Stimulated activated CD4-positive, alpha-beta T cell treated with anti-CD3 and anti-CD28 coated beads, TNF-alpha, amount 100 ng/mL, for 1 hour (primary cell): ENCODE data around the gene ADAD2.
"Not testable (repeated sequence)": the region's sequence is repeated elsewhere in the genome, so short reads cannot be mapped to it uniquely, and the experiment has no call there.

Source experiments
- DNase-seq, 3 donors: peaks; one replicate each; pipeline ENCODE4 v3.0.0-alpha.2; 2020; ENCODE audit warnings: low read depth in 3 of 3, low spot score in 1 of 3

The ADAD2 gene

DNA sequence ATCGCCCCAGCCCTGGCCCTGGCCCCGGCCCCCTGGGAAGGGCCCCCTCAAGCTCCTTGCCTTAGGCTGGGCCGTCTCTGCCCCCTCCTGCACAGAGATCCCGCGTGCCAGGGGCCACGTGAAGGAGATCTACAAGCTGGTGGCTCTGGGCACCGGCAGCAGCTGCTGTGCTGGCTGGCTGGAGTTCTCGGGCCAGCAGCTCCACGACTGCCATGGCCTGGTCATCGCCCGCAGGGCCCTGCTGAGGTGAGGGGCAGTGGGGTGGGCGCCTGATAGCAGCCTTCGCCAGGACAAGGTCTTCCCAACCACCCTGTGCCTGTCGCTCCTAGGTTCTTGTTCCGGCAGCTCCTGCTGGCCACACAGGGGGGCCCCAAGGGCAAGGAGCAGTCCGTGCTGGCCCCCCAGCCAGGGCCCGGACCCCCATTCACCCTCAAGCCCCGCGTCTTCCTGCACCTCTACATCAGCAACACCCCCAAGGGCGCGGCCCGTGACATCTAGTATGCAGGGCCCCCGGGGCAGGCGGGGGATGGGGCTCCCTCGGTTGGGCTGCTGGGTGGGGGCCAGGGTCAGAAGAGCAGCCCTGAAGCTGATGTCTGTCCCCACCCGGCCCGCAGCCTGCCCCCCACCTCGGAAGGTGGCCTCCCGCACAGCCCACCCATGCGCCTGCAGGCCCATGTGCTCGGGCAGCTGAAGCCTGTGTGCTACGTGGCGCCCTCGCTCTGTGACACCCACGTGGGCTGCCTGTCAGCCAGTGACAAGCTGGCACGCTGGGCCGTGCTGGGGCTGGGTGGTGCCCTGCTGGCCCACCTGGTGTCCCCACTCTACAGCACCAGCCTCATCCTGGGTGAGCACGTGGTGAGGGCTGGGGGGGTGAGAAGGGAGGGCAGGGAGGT lies 4.5 kb downstream of the ADAD2 start:
- no peak for DNase-seq

GRCh38 chr16:84196101-84196500 lies 5.1 kb downstream of the ADAD2 start:
- no peak for DNase-seq

DNA sequence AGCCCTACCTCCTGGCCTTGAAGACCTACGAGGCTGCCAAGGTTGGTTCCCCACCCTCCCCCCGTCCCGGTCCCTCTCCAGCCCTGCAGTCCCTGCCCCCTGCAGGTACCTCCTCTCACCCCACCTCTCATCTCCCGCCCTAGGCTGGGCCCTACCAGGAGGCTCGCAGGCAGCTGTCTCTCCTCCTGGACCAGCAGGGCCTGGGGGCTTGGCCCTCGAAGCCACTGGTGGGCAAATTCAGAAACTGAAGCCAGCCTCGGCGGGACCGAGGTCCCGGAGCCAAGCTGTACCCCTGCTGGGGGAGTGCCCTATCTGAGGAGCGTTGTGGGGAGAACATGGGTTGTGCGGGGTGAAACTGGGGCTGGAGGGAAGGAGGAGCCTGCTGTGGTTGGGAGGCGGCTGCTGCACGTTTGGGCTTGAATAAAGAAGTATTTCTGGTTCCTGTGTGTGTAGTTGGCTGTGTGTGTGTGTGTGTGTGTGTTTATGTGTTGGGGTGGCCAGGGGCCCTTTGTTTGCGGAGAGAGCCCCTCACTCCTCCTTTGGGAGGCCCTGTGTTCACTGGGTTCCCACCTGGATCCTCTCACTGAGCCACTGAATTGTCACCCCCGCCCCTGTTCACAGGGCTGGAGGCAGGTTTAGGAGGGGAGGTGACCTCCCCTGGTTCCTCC lies 5.9 kb downstream of the ADAD2 start:
- no peak for DNase-seq

GRCh38 chr16:84197466-84198128 lies 6.6 kb downstream of the ADAD2 start:
- DNase-seq: no peak

DNA sequence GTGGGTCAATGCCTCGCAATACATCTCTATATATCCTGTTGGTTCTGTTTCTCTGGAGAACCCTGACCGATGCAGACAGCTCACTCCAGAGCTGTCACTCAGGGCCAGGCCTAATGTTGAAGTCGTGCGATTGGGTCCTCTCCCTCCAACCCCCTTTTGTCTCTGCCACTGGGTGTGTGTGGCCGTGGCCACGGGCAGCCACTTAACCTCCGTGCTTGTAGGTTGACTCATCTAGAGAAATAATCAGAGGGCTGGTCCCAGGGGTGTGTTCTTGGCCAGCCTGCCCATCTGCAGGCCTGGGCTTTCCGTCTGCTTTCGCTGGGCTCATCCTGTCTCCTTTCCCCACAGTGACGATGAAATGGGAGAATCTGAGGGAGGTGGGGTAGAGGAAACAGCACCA lies 7.4 kb downstream of the ADAD2 start:
- no peak for DNase-seq

- no peak for DNase-seq
These were observed 8.1 kb downstream of the ADAD2 start for GRCh38 chr16:84199097-84199496.

GRCh38 chr16:84199861-84200260 lies 8.9 kb downstream of the ADAD2 start:
- DNase-seq: no peak

GRCh38 chr16:84204551-84204950 lies 13.6 kb downstream of the ADAD2 start:
- DNase-seq: not testable (repeated sequence)

DNA sequence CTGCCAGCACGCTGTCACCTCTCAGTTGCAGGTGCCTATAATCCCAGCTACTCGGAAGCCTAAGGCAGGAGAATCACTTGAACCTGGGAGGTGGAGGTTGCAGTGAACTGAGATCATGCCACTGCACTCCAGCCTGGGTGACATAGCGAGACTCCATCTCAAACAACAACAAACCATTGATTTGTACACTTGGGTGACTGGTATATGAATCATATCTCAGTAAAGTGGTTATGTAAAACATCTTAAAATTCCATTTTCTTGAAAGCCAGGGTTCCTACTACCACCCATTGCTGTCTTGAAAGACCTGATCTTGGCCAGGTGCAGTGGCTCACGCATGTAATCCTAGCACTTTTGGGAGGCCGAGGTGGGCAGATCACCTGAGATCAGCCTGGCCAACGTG lies 14.2 kb downstream of the ADAD2 start:
- DNase-seq: not testable (repeated sequence)

DNA sequence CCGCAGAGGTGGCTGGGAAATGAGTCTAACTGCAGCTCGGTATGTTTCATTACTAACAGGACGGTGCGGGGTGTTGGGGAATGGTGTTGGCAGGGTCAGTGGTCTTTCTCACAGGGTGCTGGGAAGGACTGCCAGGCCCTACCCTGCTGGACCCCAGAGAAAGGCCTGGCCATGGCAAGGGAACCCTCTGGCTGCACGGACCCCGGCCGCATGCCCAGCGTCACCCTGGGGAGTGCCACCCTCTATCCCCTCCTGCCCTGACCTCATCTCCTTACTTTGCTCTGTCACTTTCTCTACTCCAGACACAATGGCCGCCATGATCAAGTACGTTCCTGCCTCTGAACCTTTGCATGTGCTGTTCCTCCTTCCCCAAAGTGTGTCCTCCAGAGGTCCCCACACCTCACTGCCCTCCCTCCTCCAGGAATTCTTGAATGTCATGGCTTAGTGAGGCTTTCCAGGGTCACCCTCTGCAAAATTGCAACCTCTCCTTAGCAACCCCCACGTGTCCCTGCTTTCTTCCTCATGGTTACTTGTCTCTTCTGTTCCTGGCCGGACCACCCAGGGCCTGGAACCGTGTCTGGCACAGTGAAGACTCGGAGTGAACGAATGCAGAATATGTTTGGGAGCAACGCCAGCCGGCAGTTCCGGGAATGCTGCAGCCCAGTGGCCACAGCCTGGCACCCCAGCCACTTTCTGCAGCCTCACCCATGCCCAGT lies 15.2 kb downstream of the ADAD2 start:
- no peak for DNase-seq

GRCh38 chr16:84207251-84207650 lies 16.3 kb downstream of the ADAD2 start:
- DNase-seq: no peak

DNA sequence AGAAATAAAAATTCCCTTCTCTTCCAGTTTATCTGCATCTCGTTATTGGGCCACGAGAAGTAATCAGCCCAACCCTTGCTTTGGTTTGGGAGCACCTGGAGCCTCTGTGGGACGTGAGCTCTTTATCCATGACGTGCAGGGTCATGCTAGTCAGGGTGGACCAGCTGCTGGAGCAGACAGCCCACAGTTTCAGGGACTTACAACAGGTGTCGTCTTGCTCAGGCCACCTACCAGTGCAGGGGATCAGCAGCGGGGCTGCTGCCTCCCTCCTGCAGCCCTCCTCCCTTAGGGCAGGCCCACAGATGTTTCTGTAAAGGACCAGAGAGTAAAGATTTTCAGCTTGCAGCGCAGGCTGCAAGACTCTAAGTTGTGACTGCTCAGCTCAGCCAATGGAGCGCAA lies 16.9 kb downstream of the ADAD2 start:
- DNase-seq: no peak

DNA sequence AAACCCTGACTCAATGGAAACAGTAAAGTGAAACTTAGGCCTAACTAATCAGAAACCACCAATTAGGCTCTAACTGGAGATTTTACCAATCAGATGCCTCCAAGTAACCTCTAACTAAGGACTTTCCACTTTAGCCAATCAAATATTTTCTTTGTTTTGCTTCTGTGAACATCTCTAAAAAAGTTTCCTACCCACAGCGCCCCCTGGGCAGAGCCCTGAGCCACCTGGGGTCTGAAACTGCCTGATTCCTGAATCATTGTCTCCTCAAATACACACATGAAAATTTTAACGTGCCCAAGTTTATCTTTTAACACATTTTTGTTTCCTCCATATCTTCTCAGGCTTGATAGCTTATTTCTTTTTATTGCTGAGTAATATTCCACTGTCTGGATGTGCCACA lies 19.0 kb downstream of the ADAD2 start:
- no peak for DNase-seq

DNA sequence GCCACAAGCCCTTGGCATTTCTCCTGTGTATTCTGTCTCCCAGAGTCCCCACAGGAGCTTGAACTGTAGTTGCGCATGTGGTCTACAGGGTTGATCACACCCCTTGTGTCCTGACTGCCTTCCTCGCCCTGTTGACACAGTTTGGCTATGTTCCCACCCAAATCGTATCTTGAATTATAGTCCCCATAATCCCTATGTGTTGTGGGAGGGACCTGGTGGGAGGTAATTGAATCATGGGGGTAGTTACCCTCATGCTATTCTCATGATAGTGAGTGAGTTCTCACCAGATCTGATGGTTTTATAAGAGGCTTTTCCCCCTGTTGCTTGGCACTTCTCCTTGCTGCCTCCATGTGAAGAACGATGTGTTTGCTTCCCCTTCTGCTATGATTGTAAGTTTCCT lies 21.2 kb downstream of the ADAD2 start:
- no peak for DNase-seq

- no peak for DNase-seq
These were observed 21.7 kb downstream of the ADAD2 start for GRCh38 chr16:84212631-84213030.

DNA sequence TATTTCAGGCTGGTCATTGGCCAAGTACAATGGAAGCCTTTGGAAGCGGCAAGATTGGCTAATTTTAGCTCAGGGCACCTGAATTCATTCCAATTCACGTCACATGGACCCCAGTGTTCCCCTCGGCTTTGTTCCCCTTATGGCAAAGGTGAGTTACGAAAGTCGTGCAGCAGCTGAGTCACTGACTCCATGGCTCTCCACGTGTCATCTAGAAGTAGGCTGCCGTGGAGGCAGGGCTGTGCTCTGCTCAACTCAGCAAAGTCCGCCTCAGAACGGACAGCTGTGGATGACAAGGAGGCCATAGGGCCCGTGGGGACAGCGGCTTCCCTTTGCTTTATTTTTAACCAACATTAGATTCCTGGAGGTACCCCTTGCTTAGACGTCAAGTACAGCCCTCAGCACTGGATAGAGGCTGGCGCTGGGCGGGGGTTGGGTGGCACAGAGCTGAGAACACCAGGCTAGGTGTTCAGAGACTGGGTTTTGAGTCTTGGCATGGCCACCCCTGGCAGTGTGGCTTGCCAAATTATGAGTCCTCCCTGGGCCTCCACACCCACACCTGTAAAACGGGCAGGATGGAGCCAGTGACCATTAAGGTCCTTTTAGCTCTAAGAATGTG lies 23.6 kb downstream of the ADAD2 start:
- DNase-seq: no peak

DNA sequence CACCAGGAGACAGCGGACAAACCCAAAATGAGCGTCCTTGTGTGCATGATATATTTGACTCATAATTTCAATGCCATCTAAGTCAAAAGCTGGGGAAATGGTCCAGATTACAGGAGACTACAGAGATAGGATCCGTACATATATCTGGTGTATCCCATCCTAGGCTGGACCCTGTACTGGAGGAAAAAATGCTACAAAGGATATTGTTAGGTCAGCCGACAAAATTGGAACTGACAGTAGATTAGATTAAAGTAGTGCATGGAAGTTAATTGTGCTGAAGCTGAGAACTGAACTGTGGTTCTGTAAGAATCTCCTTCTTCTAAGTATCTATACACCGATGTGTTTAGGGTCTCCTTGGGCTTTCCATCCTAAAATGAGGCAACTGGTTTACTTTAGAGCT lies 24.6 kb downstream of the ADAD2 start:
- DNase-seq: no peak

GRCh38 chr16:84216144-84216543 lies 25.2 kb downstream of the ADAD2 start:
- DNase-seq: not testable (repeated sequence)

DNA sequence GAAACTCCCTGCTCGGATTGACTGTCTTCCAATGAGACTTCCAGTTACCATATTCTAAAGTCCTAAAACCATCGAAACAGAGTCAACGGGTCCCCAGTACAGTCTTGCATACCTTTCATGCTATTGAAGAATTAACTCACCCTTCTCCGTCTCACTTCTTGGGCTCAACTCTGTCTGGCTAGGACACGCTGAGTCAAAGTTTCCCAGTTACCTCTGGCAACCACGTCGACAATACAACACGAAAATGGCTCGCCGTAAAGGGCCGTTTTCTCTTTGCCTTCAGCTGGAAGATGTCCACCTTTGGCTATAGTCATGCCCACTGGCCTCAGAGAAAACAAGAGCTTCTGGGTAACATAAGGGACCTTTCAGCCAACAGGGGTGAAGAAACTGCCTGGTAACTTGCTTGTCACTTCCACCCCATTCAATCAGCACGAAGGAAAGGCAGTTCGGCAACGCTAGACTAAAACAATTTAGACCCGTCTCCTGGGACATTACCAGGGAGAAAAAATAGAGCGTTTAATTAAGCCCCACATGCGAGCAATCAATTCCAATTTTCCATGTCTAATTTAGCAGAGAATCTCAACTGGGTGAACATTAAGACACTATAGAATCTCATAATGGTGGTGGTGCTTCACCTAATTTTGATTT lies 27.3 kb downstream of the ADAD2 start:
- no peak for DNase-seq

- DNase-seq: no peak
These were observed 28.0 kb downstream of the ADAD2 start for GRCh38 chr16:84218956-84219355.
